COLO829 (cell line): Measurements from ENCODE around the gene TSPAN6.

Experiments
- DNase-seq: peaks from one replicate; pipeline ENCODE4 v3.0.0; 2012; ENCODE audit warnings: low spot score

TSPAN6 gene

DNA sequence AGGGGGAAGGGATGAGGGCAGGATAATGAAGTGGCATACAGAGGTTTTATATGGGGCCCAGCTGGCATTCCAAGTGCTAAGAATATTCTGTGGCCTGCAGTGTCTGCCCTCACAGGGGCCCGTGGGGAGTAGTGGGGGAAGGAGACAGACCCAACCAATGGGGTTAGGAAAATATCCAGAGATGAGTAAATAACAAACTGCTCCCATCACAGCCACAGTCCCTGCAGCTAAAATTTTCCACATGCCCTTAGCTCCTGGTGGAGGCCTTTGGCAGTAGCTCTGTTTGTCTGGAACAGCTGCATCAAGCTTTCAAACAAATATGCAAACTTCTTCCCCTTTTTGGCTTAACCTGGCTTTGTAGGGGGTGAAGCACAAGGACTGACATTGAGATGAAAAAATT is 10.5 kb upstream of the TSPAN6 start:
- DNase-seq: no peak

DNA sequence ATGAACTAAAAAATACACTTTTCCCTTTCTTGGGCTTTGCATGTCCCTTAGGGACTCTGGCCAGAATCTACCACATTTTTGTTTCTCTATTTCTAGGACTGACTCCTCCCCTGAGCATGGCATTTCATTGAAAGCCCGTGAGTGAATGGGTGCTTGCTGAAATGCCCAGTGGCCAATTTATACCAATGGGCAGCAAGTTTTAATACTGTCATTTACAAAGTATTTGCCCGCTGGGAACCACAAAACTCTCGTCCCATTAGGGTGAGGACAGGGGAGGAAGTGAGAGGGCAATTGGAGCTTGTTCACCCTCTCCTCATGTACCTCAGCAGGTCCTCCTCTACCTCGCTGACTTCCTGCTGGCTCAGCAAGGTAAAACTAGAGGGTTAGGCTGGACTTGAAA is 8.5 kb upstream of the TSPAN6 start:
- no peak for DNase-seq

DNA sequence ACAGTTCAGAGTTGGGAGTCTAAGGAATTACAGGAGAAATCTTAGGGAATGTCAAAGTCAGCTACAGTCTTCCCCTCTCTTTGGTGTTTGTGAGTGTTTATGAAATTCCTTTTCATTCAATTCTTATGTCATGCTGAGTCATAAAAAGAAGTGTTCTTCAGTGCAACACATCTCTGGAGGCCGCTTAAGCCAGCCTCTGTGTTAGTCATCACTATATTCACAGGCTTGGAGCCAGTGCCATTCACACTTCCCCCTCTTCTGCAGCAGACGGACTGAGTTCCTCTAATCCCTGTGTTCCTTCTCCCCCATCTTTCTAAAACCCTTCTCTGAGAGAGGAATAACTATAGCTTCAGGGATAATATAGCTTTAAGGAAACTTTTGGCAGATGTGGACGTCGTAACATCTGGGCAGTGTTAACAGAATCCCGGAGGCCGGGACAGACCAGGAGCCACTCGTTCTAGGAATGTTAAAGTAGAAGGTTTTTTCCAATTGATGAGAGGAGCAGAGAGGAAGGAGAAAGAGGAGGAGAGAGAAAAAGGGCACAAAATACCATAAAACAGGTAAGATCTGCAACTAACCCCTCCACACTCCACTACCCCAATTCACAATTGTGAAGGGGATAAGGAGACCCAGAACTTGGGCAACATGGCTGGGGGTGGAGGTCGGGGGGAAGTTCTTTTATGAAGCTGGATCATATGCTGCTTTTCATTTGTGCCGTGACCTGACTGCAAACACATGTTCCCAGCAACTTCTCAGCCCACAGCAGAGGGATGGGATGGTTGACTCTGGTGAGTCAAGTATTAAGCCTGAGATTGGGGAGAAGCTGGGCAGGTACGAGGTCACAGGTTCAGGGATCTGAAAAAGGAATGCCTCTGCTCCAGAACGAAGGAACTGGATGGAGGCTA is 7.6 kb upstream of the TSPAN6 start, which contains the start of gene SRPX2:
Gene SRPX2 (plus strand): TSS at position 244 of the 905 bp plus-strand sequence. CDS start 2,124 bp downstream, outside the sequence.
- peak; percentile 66 for DNase-seq

GRCh38 chrX:100643212-100643611 is 6.6 kb upstream of the TSPAN6 start:
- DNase-seq: no peak

DNA sequence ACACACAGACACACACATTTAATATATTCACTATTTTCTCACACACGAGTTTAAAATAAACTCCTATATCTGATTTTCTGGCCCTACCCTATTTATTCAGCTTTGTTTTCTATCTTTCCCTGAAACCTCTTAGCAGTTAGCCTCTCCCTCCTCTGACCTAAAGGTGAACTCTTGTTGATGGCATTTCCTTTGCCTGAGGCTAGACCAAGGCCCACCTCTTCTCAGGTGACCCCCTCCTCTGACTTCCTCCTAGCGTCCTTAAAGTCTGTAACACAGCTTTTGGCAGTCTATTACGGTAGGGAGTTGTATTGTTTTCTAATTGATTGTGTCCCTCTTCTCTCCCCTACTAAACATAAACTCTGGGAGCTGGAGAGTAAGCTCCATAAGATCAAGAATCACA is 5.7 kb upstream of the TSPAN6 start:
- DNase-seq: no peak

DNA sequence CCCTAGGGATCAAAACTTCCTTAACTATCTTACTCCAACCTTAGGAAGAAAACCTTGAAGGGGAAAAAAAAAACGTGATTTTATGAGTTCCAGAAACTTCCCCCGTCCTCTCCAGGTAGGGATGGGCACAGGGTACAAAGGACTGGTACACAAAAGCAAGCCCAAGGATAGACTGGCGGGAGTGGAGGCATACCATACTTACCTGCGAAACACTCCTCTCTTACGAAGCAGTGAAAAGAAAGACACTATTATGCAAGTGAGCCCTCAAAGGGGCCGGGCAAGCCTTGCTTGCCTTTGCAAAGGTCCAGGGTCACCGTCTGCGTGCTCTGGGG is 651 bp downstream of the TSPAN6 start:
- DNase-seq: no peak

GRCh38 chrX:100635040-100635439 is 1.6 kb downstream of the TSPAN6 start:
- DNase-seq: no peak

DNA sequence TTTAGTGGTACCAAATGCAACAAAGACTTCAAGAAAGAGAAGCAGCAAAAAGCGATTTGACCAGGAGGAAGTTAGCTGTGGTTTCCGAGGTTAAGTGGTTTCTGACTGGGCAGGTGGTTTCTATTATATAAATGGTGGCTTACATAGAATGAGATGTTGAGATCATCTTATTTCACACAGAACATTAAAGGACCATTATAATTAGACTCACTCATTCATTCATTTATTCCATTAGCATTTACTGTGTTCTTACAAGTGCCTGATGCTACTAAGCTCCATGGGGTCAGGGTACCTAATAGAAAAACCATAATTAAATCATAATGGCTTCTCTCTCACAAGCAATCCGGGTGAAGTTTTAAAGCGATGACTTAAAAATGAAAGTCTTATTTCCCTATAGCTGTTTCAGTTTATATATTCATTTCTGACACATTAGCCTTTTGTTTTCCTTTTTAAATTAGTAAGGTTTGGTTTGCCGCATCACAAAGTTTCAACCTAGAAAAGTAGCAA is 10.6 kb downstream of the TSPAN6 start:
- DNase-seq: no peak

DNA sequence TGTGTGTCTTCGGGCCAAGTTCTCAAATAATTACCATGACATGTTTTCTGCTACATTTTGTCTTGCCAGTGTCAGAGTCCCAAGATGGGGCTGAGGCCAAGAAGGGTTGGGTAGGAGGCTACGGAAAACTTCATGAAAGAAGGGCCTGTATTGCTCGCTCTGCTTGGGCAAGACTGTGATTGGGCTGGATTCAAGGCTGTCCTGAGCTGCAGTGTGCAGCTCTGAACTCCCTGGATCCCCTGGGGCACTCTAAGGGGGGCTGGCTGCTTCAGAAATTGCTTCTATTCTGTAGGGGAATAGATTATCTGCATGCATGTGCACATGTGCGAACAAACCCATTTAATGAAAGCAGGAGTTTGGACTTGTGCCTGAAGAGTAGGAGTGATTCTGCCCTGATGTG is 13.6 kb downstream of the TSPAN6 start:
- DNase-seq: no peak

- peak; percentile 7 for DNase-seq
Measured at GRCh38 chrX:100615005-100615404, 21.6 kb downstream of the TSPAN6 start.

DNA sequence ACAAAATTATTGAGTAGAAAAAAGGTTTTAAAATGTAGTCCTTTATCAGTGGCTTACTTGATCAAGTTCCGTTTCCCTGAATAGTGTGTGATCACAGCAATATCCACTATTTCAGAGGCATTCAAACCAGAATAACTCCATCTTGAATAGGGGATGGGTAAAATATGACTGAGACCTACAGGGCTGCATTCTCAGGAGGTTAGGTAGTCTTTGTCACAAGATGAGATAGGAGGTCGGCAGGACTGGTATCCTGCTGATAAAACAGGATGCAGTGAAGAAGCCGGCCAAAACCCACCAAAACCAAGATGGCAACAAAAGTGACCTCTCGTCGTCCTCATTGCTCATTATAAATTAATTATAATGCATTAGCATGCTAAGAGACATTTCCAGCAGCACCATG is 24.7 kb downstream of the TSPAN6 start:
- DNase-seq: no peak

- peak; percentile 50 for DNase-seq
Measured at GRCh38 chrX:100609591-100609990, 27.0 kb downstream of the TSPAN6 start.

DNA sequence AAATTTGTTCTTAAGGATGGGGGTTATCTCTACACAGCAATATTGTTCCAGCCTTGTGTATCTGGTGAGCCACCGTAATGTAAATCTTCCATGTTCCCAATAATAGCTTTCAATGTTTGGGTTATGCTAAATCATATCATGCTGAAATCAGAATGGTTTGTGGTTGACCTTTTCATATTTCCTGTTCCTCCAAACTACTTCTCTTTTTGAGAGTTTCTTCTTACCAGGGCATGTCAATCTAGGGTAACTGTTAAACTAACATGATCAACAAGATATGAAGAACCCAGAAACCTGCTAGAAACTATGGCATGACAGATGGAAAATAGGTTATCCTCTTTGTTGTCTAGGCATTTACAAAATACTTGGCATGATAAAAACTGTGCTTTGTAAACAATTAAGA is 29.9 kb downstream of the TSPAN6 start:
- no peak for DNase-seq

- DNase-seq: no peak
Measured at GRCh38 chrX:100600758-100601157, 35.8 kb downstream of the TSPAN6 start.

GRCh38 chrX:100600340-100600739 is 36.3 kb downstream of the TSPAN6 start:
- DNase-seq: no peak

DNA sequence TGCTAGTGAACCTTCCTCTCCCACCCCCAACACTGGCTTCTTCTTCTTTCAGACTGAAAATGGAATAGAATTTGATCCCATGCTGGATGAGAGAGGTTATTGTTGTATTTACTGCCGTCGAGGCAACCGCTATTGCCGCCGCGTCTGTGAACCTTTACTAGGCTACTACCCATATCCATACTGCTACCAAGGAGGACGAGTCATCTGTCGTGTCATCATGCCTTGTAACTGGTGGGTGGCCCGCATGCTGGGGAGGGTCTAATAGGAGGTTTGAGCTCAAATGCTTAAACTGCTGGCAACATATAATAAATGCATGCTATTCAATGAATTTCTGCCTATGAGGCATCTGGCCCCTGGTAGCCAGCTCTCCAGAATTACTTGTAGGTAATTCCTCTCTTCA is 37.1 kb downstream of the TSPAN6 start:
- no peak for DNase-seq

GRCh38 chrX:100596601-100597000 is 40.0 kb downstream of the TSPAN6 start:
- no peak for DNase-seq

DNA sequence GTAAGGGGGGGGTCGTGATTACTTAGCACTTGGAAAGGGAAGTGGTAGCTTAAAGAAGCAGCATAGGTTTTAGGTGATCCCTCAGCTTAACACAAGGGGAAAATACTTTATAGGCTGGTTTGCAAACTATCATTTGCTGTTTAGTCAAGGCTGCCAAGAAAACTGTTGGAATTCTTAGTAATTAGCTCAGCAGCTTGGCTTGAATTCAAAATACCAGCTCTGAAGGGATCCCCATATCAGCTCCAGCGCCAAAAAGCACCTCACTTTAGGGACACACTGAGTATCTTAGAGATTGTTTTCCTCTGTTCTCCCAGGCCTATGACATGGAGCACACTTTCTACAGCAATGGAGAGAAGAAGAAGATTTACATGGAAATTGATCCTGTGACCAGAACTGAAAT is 43.0 kb downstream of the TSPAN6 start:
- DNase-seq: no peak

- DNase-seq: no peak
Measured at GRCh38 chrX:100593126-100593525, 43.5 kb downstream of the TSPAN6 start.

GRCh38 chrX:100591256-100592051 is 45.2 kb downstream of the TSPAN6 start:
- DNase-seq: no peak

- no peak for DNase-seq
Measured at GRCh38 chrX:100587861-100588260, 48.7 kb downstream of the TSPAN6 start.

GRCh38 chrX:100586747-100587146 is 49.9 kb downstream of the TSPAN6 start:
- no peak for DNase-seq

GRCh38 chrX:100584611-100585010 is 52.0 kb downstream of the TSPAN6 start, which contains the start of gene TNMD:
TNMD (plus strand) TSS chrX:100584936; CDS start chrX:100585019, 83 bp downstream.
- no peak for DNase-seq
